GM23338 (cell line): Measurements from ENCODE around the gene INPP5A.

Experiments
- CREB1 ChIP-seq: fragments of 250-450 bp; sonication (Bioruptor Pico); IDR thresholded peaks from 2 replicates; pipeline ENCODE4 v1.5.0; 2020; ENCODE audit warnings: low read depth, mild to moderate bottlenecking, moderate library complexity
- EZH2 ChIP-seq: fragments of 200-600 bp; sonication (generic); IDR thresholded peaks from one replicate; pipeline ENCODE4 v1.8.0; 2017; ENCODE audit warnings: antibody characterized with exemption, mild to moderate bottlenecking, low read depth; ENCODE audit not compliant: unreplicated experiment
- EZH2phosphoT487 ChIP-seq: fragments of 200-600 bp; sonication (generic); IDR thresholded peaks from one replicate; pipeline ENCODE4 v1.8.1; 2018; ENCODE audit warnings: antibody characterized with exemption; ENCODE audit not compliant: unreplicated experiment
- JUNB ChIP-seq: IDR thresholded peaks from one replicate; pipeline ENCODE4 v1.6.1; 2016; ENCODE audit warnings: antibody characterized with exemption; ENCODE audit not compliant: unreplicated experiment
- POLR2AphosphoS5 ChIP-seq: IDR thresholded peaks from 2 replicates; pipeline ENCODE4 v1.6.1; 2016; ENCODE audit warnings: antibody characterized with exemption, low read depth
- STAT1 ChIP-seq: IDR thresholded peaks from one replicate; pipeline ENCODE4 v1.6.1; 2016; ENCODE audit warnings: antibody characterized with exemption; ENCODE audit not compliant: unreplicated experiment
- ZNF331 ChIP-seq: fragments of 250-450 bp; sonication (Bioruptor Pico); IDR thresholded peaks from 2 replicates; pipeline ENCODE4 v1.5.0; 2020; ENCODE audit warnings: low read depth, mild to moderate bottlenecking, moderate library complexity
- TF ChIP-seq, protein P1 (sequence below), 2 experiments: fragments of 200-600 bp in 1 of 2; sonication (generic) in 1 of 2; conservative IDR thresholded peaks; 2 replicates each; pipeline versions ENCODE4 v1.5.1 to v1.6.1; 2016 to 2017; ENCODE audit warnings: antibody characterized with exemption in 2 of 2, low read depth in 2 of 2, mild to moderate bottlenecking in 2 of 2, moderate library complexity in 1 of 2
- TF ChIP-seq, protein P2 (sequence below): IDR thresholded peaks from 2 replicates; pipeline ENCODE4 v1.6.1; 2016; ENCODE audit warnings: antibody characterized with exemption
- TF ChIP-seq, protein P3 (sequence below): IDR thresholded peaks from one replicate; pipeline ENCODE4 v1.6.1; 2018; ENCODE audit warnings: antibody characterized with exemption; ENCODE audit not compliant: unreplicated experiment

DNA sequence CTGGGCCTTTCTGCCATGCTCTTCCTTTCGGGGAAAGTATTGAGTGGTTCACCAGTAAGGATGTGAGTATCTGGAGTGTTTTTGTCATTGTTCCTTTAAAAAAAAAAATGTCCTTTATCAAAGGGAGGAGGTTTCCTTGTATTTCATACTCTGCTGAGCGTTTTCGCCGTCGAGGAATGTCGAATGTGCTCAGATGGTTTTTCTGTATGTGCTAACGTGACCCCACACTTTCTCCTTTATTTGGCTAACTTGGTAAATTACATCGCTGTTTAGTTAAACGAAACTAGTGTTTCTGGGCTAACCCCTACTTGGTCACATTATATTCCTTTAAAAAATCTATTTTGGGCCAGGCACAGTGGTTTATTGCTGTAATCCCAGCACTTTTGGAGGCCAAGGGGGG lies 45.9 kb downstream of the INPP5A start:
- TF ChIP-seq, protein P1, sequence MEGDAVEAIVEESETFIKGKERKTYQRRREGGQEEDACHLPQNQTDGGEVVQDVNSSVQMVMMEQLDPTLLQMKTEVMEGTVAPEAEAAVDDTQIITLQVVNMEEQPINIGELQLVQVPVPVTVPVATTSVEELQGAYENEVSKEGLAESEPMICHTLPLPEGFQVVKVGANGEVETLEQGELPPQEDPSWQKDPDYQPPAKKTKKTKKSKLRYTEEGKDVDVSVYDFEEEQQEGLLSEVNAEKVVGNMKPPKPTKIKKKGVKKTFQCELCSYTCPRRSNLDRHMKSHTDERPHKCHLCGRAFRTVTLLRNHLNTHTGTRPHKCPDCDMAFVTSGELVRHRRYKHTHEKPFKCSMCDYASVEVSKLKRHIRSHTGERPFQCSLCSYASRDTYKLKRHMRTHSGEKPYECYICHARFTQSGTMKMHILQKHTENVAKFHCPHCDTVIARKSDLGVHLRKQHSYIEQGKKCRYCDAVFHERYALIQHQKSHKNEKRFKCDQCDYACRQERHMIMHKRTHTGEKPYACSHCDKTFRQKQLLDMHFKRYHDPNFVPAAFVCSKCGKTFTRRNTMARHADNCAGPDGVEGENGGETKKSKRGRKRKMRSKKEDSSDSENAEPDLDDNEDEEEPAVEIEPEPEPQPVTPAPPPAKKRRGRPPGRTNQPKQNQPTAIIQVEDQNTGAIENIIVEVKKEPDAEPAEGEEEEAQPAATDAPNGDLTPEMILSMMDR (conservative IDR thresholded peaks at IDR 0.05; ENCODE audit: low read depth in 2 of 2) = no peak
- TF ChIP-seq STAT1 (no peak), CREB1 (no peak), EZH2phosphoT487 (no peak), POLR2AphosphoS5 (no peak), JUNB (no peak), EZH2 (no peak), ZNF331 (no peak)
- TF ChIP-seq, protein P2, sequence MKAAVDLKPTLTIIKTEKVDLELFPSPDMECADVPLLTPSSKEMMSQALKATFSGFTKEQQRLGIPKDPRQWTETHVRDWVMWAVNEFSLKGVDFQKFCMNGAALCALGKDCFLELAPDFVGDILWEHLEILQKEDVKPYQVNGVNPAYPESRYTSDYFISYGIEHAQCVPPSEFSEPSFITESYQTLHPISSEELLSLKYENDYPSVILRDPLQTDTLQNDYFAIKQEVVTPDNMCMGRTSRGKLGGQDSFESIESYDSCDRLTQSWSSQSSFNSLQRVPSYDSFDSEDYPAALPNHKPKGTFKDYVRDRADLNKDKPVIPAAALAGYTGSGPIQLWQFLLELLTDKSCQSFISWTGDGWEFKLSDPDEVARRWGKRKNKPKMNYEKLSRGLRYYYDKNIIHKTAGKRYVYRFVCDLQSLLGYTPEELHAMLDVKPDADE = no peak
- TF ChIP-seq, protein P3, sequence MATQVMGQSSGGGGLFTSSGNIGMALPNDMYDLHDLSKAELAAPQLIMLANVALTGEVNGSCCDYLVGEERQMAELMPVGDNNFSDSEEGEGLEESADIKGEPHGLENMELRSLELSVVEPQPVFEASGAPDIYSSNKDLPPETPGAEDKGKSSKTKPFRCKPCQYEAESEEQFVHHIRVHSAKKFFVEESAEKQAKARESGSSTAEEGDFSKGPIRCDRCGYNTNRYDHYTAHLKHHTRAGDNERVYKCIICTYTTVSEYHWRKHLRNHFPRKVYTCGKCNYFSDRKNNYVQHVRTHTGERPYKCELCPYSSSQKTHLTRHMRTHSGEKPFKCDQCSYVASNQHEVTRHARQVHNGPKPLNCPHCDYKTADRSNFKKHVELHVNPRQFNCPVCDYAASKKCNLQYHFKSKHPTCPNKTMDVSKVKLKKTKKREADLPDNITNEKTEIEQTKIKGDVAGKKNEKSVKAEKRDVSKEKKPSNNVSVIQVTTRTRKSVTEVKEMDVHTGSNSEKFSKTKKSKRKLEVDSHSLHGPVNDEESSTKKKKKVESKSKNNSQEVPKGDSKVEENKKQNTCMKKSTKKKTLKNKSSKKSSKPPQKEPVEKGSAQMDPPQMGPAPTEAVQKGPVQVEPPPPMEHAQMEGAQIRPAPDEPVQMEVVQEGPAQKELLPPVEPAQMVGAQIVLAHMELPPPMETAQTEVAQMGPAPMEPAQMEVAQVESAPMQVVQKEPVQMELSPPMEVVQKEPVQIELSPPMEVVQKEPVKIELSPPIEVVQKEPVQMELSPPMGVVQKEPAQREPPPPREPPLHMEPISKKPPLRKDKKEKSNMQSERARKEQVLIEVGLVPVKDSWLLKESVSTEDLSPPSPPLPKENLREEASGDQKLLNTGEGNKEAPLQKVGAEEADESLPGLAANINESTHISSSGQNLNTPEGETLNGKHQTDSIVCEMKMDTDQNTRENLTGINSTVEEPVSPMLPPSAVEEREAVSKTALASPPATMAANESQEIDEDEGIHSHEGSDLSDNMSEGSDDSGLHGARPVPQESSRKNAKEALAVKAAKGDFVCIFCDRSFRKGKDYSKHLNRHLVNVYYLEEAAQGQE = no peak
